Stimulated activated naive CD8-positive, alpha-beta T cell treated with anti-CD3 and anti-CD28 coated beads, Interleukin-15, amount 100 ng/mL, for 72 hours (primary cell): Measurements from ENCODE around the gene RBM14.
A peak's percentile ranks its signal among the peaks of the same experiment; 100 is the strongest.
"Not testable (repeated sequence)": the region's sequence is repeated elsewhere in the genome, so short reads cannot be mapped to it uniquely, and the experiment has no call there.

Experiments used
- ATAC-seq: fragments of 150-1000 bp; cut with Tn5 transposase; 2 replicates; pipeline ENCODE4 v1.10.0; 2021; ENCODE audit warnings: mild to moderate bottlenecking, moderate library complexity
- DNase-seq, 2 donors: peaks; one replicate each; pipeline ENCODE4 v3.0.0; 2021 to 2022
- H3K27ac Mint-ChIP-seq, 2 donors: one replicate each; pipeline ENCODE4 v1.8.0; 2022; ENCODE audit warnings: mild to moderate bottlenecking in 2 of 2, mixed read lengths in 2 of 2, moderate library complexity in 2 of 2
- H3K27me3 Mint-ChIP-seq: one replicate; pipeline ENCODE4 v1.8.0; 2022; ENCODE audit warnings: mixed read lengths
- H3K4me1 Mint-ChIP-seq: one replicate; pipeline ENCODE4 v1.8.0; 2022; ENCODE audit warnings: mild to moderate bottlenecking, mixed read lengths
- H3K4me3 Mint-ChIP-seq, 2 donors: one replicate each; pipeline ENCODE4 v1.8.0; 2022; ENCODE audit warnings: mild to moderate bottlenecking in 2 of 2, mixed read lengths in 2 of 2, moderate library complexity in 1 of 2
- H3K9me3 Mint-ChIP-seq, 2 donors: one replicate each; pipeline ENCODE4 v1.8.0; 2022; ENCODE audit warnings: mixed read lengths in 2 of 2

Gene RBM14

GRCh38 chr11:66591175-66591574 is 25.3 kb upstream of the RBM14 start:
- no peak for DNase-seq
- Mint-ChIP-seq H3K27ac (no peak overlapping the region), H3K4me3 (peak overlapping the region in 1 of 2 donors; percentile 100), H3K9me3 (no peaks in the 10 kb centered on the region), H3K27me3 (no peaks in the 10 kb centered on the region), H3K4me1 (peaks cover 44% of the 10 kb centered on the region)
- ATAC-seq, result no peak

GRCh38 chr11:66592457-66593302 is 23.8 kb upstream of the RBM14 start, which contains the start of the genes CCDC87 and CCS:
TSS of gene CCDC87 (minus strand) at chr11:66593063. CDS start at chr11:66593015, 48 bp downstream.
TSS of gene CCS (plus strand) at chr11:66593185. CDS start at chr11:66593262, 77 bp downstream.
- Mint-ChIP-seq H3K27ac (peak within 1 kb of the TSS; percentile 94 to 98), H3K9me3 (no peaks in the 10 kb centered on the region)

GRCh38 chr11:66593303-66593635 is 23.2 kb upstream of the RBM14 start:
- DNase-seq (no peak), ATAC-seq (peak; percentile 32)
- peaks cover 44% of the 10 kb centered on the region for H3K4me1 Mint-ChIP-seq
- H3K27me3 Mint-ChIP-seq, result no peaks in the 10 kb centered on the region
- peak overlapping the region; percentile 94 to 98 for H3K27ac Mint-ChIP-seq
- no peaks in the 10 kb centered on the region for H3K9me3 Mint-ChIP-seq
- H3K4me3 Mint-ChIP-seq, result peak overlapping the region; percentile 99 to 100

More at GRCh38 chr11:66592457-66593302, 23.8 kb upstream of the RBM14 start, which contains the start of the genes CCDC87 and CCS:
- ATAC-seq, result peak; percentile 97
- Mint-ChIP-seq H3K4me3 (peak within 1 kb of the TSS; percentile 99 to 100), H3K4me1 (peaks cover 44% of the 10 kb centered on the region), H3K27me3 (no peaks in the 10 kb centered on the region)
- peak; percentile 96 to 97 for DNase-seq

- ATAC-seq (no peak), DNase-seq (no peak)
- Mint-ChIP-seq H3K27ac (no peak overlapping the region), H3K9me3 (no peaks in the 10 kb centered on the region), H3K4me3 (peak overlapping the region; percentile 99 to 100), H3K27me3 (no peaks in the 10 kb centered on the region), H3K4me1 (peaks cover 44% of the 10 kb centered on the region)
These were observed 22.8 kb upstream of the RBM14 start for GRCh38 chr11:66593650-66594049.

- Mint-ChIP-seq H3K27me3 (no peaks in the 10 kb centered on the region), H3K9me3 (no peaks in the 10 kb centered on the region), H3K4me1 (peaks cover 44% of the 10 kb centered on the region), H3K27ac (peak overlapping the region; percentile 87 to 94), H3K4me3 (peak overlapping the region; percentile 78 to 100)
- no peak for ATAC-seq
- DNase-seq, result peak in 1 of 2 donors; percentile 9
These were observed 21.1 kb upstream of the RBM14 start for GRCh38 chr11:66595245-66595904.

- Mint-ChIP-seq H3K4me3 (no peak overlapping the region), H3K4me1 (peaks cover 20% of the 10 kb centered on the region), H3K9me3 (no peaks in the 10 kb centered on the region), H3K27me3 (no peaks in the 10 kb centered on the region), H3K27ac (no peak overlapping the region)
- ATAC-seq (no peak), DNase-seq (no peak)
These were observed 17.4 kb upstream of the RBM14 start for GRCh38 chr11:66598993-66599392.

- no peak for ATAC-seq
- peaks cover 9% of the 10 kb centered on the region for H3K4me1 Mint-ChIP-seq
- no peak for DNase-seq
- H3K27me3 Mint-ChIP-seq, result no peaks in the 10 kb centered on the region
- peak overlapping the region in 1 of 2 donors; percentile 19 for H3K27ac Mint-ChIP-seq
- H3K9me3 Mint-ChIP-seq, result no peaks in the 10 kb centered on the region
- H3K4me3 Mint-ChIP-seq, result no peak overlapping the region
These were observed 16.2 kb upstream of the RBM14 start for GRCh38 chr11:66600219-66600618.

GRCh38 chr11:66600631-66601233 is 15.7 kb upstream of the RBM14 start:
- no peak overlapping the region for H3K27ac Mint-ChIP-seq
- ATAC-seq, result no peak

GRCh38 chr11:66603072-66603471 is 13.4 kb upstream of the RBM14 start:
- Mint-ChIP-seq H3K4me1 (no peaks in the 10 kb centered on the region), H3K9me3 (no peaks in the 10 kb centered on the region), H3K27me3 (no peaks in the 10 kb centered on the region), H3K27ac (peak overlapping the region in 1 of 2 donors; percentile 45), H3K4me3 (no peak overlapping the region)
- no peak for DNase-seq
- ATAC-seq, result no peak

More at GRCh38 chr11:66600631-66601233, 15.7 kb upstream of the RBM14 start:
- H3K4me1 Mint-ChIP-seq, result peaks cover 4% of the 10 kb centered on the region
- no peak for DNase-seq
- no peaks in the 10 kb centered on the region for H3K9me3 Mint-ChIP-seq
- no peak overlapping the region for H3K4me3 Mint-ChIP-seq
- H3K27me3 Mint-ChIP-seq, result no peaks in the 10 kb centered on the region

- H3K9me3 Mint-ChIP-seq, result no peaks in the 10 kb centered on the region
- H3K27ac Mint-ChIP-seq, result no peak overlapping the region
- DNase-seq (no peak), ATAC-seq (no peak)
- no peaks in the 10 kb centered on the region for H3K4me1 Mint-ChIP-seq
- no peaks in the 10 kb centered on the region for H3K27me3 Mint-ChIP-seq
- no peak overlapping the region for H3K4me3 Mint-ChIP-seq
These were observed 12.3 kb upstream of the RBM14 start for GRCh38 chr11:66604155-66604554.

- not testable (repeated sequence) for H3K27me3 Mint-ChIP-seq, H3K4me1 Mint-ChIP-seq, H3K27ac Mint-ChIP-seq, DNase-seq, H3K9me3 Mint-ChIP-seq, ATAC-seq, H3K4me3 Mint-ChIP-seq
These were observed 9.8 kb upstream of the RBM14 start for GRCh38 chr11:66606608-66607007.

GRCh38 chr11:66607126-66607834 is 9.2 kb upstream of the RBM14 start:
- no peak overlapping the region for H3K27ac Mint-ChIP-seq
- no peak for ATAC-seq
- H3K9me3 Mint-ChIP-seq, result no peaks in the 10 kb centered on the region

GRCh38 chr11:66609721-66610617 is 6.5 kb upstream of the RBM14 start:
- Mint-ChIP-seq H3K4me3 (no peak overlapping the region), H3K4me1 (peaks cover 5% of the 10 kb centered on the region), H3K27ac (no peak overlapping the region), H3K27me3 (no peaks in the 10 kb centered on the region), H3K9me3 (no peaks in the 10 kb centered on the region)
- no peak for ATAC-seq
- no peak for DNase-seq

More at GRCh38 chr11:66607126-66607834, 9.2 kb upstream of the RBM14 start:
- Mint-ChIP-seq H3K4me3 (no peak overlapping the region), H3K4me1 (no peaks in the 10 kb centered on the region), H3K27me3 (no peaks in the 10 kb centered on the region)
- no peak for DNase-seq

- ATAC-seq (no peak), DNase-seq (no peak)
These were observed 4.0 kb upstream of the RBM14 start for GRCh38 chr11:66612458-66612857.

More at GRCh38 chr11:66612458-66612857, 4.0 kb upstream of the RBM14 start:
- no peaks in the 10 kb centered on the region for H3K9me3 Mint-ChIP-seq
- H3K4me1 Mint-ChIP-seq, result peaks cover 16% of the 10 kb centered on the region
- H3K27me3 Mint-ChIP-seq, result no peaks in the 10 kb centered on the region
- H3K27ac Mint-ChIP-seq, result no peak overlapping the region
- no peak overlapping the region for H3K4me3 Mint-ChIP-seq
